ENCODE results near the gene DEXI.
A peak's percentile ranks its signal among the peaks of the same experiment; 100 is the strongest.

The DEXI gene

GRCh38 chr16:10980813-10981212 lies 38.5 kb upstream of the DEXI start:
- H3K27me3 Mint-ChIP-seq (ENCODE audit: low read depth), result peaks cover 3% of the 10 kb centered on the region
- H3K27ac Mint-ChIP-seq, result peak overlapping the region; percentile 55 to 80 (median 67)
- H3K9me3 Mint-ChIP-seq, result no peaks in the 10 kb centered on the region
- TF ChIP-seq CTCF (IDR thresholded peaks at IDR 0.05; ENCODE audit: unreplicated experiment in 3 of 3), result no peak
- peaks cover 49% of the 10 kb centered on the region for H3K36me3 Mint-ChIP-seq (ENCODE audit: low read depth)
- H3K4me3 Mint-ChIP-seq, result no peak overlapping the region
- H3K4me1 Mint-ChIP-seq, result peaks cover 75% of the 10 kb centered on the region

DNA sequence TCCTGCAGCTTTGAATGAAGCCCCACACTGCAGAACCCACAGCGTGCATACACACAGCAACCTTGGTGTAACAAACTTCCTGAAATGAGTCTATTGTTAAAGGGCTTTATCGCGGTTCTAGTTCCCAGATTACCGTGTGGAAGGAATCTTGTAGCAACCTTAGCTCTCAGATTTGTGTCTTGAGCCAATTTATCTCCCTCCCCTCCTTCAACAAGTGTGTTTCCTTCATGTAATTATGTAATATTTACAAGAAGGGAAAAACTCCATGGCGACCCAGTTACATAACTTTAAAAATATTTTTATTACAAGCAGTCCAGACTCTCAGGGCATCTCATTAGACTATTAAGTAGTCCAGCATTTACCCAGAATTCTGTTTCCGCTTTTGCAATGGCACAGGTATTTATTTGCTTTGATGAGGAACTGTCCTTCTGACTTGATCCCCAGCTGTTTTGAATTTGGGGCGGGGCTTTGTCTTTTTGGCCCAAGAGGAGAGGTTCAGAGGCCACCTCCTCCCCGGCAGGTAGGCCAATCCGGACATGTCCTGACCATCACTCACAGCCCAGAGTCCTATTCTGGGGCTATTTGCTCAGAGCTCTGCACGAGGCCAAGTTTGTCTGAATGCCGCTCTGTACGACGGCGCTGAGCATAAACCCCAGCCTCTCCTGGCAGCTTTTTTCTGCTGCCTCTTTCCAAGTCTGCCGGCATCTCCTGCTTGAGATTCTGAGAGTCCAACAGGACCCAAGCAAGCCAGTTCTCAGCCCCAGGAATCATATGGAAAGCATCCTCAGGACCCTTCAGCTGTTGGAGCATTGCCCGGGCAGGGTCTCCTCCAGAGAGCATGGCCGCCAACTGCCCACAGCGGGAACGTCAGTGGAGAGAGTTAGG lies 37.7 kb upstream of the DEXI start:
- H3K36me3 Mint-ChIP-seq (ENCODE audit: low read depth), result peaks cover 50% of the 10 kb centered on the region
- peak overlapping the region; percentile 55 to 80 (median 67) for H3K27ac Mint-ChIP-seq
- peaks cover 75% of the 10 kb centered on the region for H3K4me1 Mint-ChIP-seq
- no peaks in the 10 kb centered on the region for H3K9me3 Mint-ChIP-seq
- TF ChIP-seq CTCF (IDR thresholded peaks at IDR 0.05; ENCODE audit: unreplicated experiment in 3 of 3), result no peak
- peaks cover 3% of the 10 kb centered on the region for H3K27me3 Mint-ChIP-seq (ENCODE audit: low read depth)
- H3K4me3 Mint-ChIP-seq, result no peak overlapping the region

GRCh38 chr16:10978871-10979446 lies 36.7 kb upstream of the DEXI start:
- no peak for TF ChIP-seq CTCF (IDR thresholded peaks at IDR 0.05; ENCODE audit: unreplicated experiment in 3 of 3)
- no peaks in the 10 kb centered on the region for H3K9me3 Mint-ChIP-seq
- H3K27me3 Mint-ChIP-seq (ENCODE audit: low read depth), result peaks cover 3% of the 10 kb centered on the region
- peak overlapping the region; percentile 67 to 80 (median 71) for H3K27ac Mint-ChIP-seq
- peaks cover 67% of the 10 kb centered on the region for H3K4me1 Mint-ChIP-seq
- H3K36me3 Mint-ChIP-seq (ENCODE audit: low read depth), result peaks cover 50% of the 10 kb centered on the region
- H3K4me3 Mint-ChIP-seq, result peak overlapping the region in 1 of 3 experiments; percentile 26

DNA sequence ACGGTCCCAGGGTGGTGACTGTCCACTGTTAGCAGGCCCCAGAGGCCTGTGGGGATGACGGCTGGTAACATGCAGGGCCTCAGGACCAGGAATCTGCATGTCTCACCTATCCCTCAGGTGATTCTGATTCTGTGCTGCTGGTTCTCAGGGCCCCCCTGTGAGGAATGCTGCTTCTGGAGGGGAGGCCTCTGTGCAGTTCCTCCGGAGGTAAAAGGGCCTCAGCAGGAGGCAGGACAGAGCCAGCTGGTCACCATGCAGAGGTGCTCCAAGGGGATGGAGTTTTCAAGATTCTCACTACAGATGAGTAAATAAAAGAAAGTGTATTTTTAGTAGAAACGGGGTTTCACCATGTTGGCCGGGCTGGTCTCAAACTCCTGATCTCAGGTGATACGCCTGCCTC lies 35.9 kb upstream of the DEXI start:
- peaks cover 47% of the 10 kb centered on the region for H3K36me3 Mint-ChIP-seq (ENCODE audit: low read depth)
- peaks cover 62% of the 10 kb centered on the region for H3K4me1 Mint-ChIP-seq
- peaks cover 3% of the 10 kb centered on the region for H3K27me3 Mint-ChIP-seq (ENCODE audit: low read depth)
- H3K27ac Mint-ChIP-seq, result peak overlapping the region; percentile 67 to 80 (median 71)
- TF ChIP-seq CTCF (IDR thresholded peaks at IDR 0.05; ENCODE audit: unreplicated experiment in 3 of 3), result no peak
- H3K4me3 Mint-ChIP-seq, result no peak overlapping the region
- H3K9me3 Mint-ChIP-seq, result no peaks in the 10 kb centered on the region

DNA sequence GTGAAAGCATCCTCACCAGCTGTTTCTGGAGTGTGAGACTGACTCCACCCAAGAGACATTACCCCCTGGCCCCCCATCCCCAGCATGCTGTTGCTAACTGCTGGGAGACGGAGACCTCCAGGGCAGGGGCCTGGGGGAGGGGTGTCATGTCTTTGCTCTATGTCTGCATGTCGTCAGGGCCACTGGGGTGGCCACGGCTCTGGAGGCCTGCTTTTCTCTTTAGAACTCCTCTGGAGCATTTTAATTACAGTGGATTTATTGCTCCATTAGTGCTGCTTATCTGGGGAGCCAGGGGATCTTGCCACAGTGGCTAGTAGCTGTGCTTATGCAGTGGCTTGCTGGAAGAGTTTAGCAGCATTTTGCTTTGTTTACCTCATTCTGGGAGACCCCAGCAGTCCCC lies 34.4 kb upstream of the DEXI start:
- no peak for TF ChIP-seq CTCF (IDR thresholded peaks at IDR 0.05; ENCODE audit: unreplicated experiment in 3 of 3)
- H3K4me1 Mint-ChIP-seq, result peaks cover 63% of the 10 kb centered on the region

More for the DNA sequence above, 34.4 kb upstream of the DEXI start:
- peak overlapping the region; percentile 65 to 81 (median 67) for H3K27ac Mint-ChIP-seq
- peaks cover 47% of the 10 kb centered on the region for H3K36me3 Mint-ChIP-seq (ENCODE audit: low read depth)
- H3K27me3 Mint-ChIP-seq (ENCODE audit: low read depth), result peaks cover 3% of the 10 kb centered on the region
- no peak overlapping the region for H3K4me3 Mint-ChIP-seq
- no peaks in the 10 kb centered on the region for H3K9me3 Mint-ChIP-seq

All from nephron (organoid).